Karpas-422 (cell line): ENCODE data around the gene DMPK. TPM values are rescaled to one million over a fixed set of nuclear protein-coding genes. Genes with fewer than 3 reads are reported as not detected.
"Not testable (repeated sequence)": the region's sequence is repeated elsewhere in the genome, so short reads cannot be mapped to it uniquely, and the experiment has no call there.

Source experiments
- DNase-seq: peaks from one replicate; pipeline ENCODE4 v3.0.0-alpha.2; 2015
- H2AFZ ChIP-seq: fragments of 200-600 bp; sonication (generic); 2 replicates; pipeline ENCODE4 v1.6.1; 2014; ENCODE audit warnings: antibody characterized with exemption, low read length, mixed read lengths
- H3K27ac ChIP-seq: fragments of 200-600 bp; sonication (generic); 2 replicates; pipeline ENCODE4 v1.5.1; 2014; ENCODE audit warnings: mild to moderate bottlenecking, low read length, moderate library complexity
- H3K27me3 ChIP-seq: fragments of 200-600 bp; sonication (generic); 2 replicates; pipeline ENCODE4 v1.6.1; 2014; ENCODE audit warnings: low read length, mixed read lengths
- H3K36me3 ChIP-seq: fragments of 200-600 bp; sonication (generic); 2 replicates; pipeline ENCODE4 v1.6.1; 2014; ENCODE audit warnings: low read length, mixed read lengths; ENCODE audit not compliant: insufficient read depth
- H3K4me1 ChIP-seq: fragments of 200-600 bp; sonication (generic); 2 replicates; pipeline ENCODE4 v1.6.1; 2014; ENCODE audit warnings: mild to moderate bottlenecking, low read length, mixed read lengths
- H3K4me2 ChIP-seq: fragments of 200-600 bp; sonication (generic); 2 replicates; pipeline ENCODE4 v1.6.1; 2014; ENCODE audit warnings: low read length, low read depth, mild to moderate bottlenecking; ENCODE audit not compliant: poor library complexity, severe bottlenecking
- H3K4me3 ChIP-seq: fragments of 200-600 bp; sonication (generic); 2 replicates; pipeline ENCODE4 v1.5.1; 2014; ENCODE audit warnings: mild to moderate bottlenecking, antibody characterized with exemption, low read length, mixed read lengths
- H3K79me2 ChIP-seq: fragments of 200-600 bp; sonication (generic); 2 replicates; pipeline ENCODE4 v1.6.1; 2014; ENCODE audit warnings: mild to moderate bottlenecking, low read length, mixed read lengths
- H3K9ac ChIP-seq: fragments of 200-600 bp; sonication (generic); 2 replicates; pipeline ENCODE4 v1.6.0; 2014; ENCODE audit warnings: low read length
- H3K9me2 ChIP-seq: fragments of 200-600 bp; sonication (generic), shearing (Covaris generic); replicated peaks from 2 replicates; pipeline ENCODE4 v1.6.0; 2014; ENCODE audit warnings: mild to moderate bottlenecking, low read length, moderate library complexity; ENCODE audit not compliant: insufficient read depth
- H3K9me3 ChIP-seq: fragments of 300-700, 200-600 bp; sonication (generic); 2 replicates; pipeline ENCODE4 v1.6.1; 2014; ENCODE audit warnings: low read length, mixed read lengths
- H4K20me1 ChIP-seq: fragments of 200-600 bp; sonication (generic); 2 replicates; pipeline ENCODE4 v1.6.1; 2014; ENCODE audit warnings: mild to moderate bottlenecking, antibody characterized with exemption, low read length, low read depth; ENCODE audit not compliant: insufficient read depth
- total RNA-seq: library from RNA; depleted of rRNA; stranded (reverse); fragments of >200 nt; shearing (Covaris generic); gene quantifications from 2 replicates; pipeline ENCODE4 v1.2.3, GENCODE V29; 2014; ENCODE audit warnings: low replicate concordance; rRNA removed

The DMPK gene
- total RNA-seq, 1 experiment from 2014 or later = 11.5 TPM

DNA sequence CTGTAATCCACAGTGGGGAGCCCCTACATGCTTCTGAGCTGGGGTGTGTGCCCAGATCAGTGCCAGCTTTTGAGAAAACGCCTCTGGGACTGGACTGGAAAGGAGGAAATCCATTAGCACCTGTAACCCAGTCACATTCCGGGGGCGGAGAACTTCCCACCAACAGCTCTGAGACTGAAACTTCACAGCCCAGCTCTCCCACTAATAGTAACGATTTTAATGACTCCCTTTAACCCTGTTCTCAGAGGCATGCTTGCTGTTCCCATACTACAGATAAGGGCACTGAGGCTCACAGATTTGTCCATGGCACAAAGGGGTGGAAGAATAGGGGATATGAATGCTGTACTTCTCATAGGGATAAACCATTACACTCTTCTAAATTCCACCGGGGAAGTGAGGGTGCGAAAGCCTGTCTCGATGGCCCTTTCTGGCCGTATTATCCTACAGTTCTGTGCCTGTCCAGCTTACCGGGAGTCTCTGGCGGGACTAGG, 52.4 kb downstream of the DMPK start:
- Histone ChIP-seq H3K9me3 (no peaks in the 10 kb centered on the region), H3K4me2 (peak overlapping the region; percentile 80), H3K9ac (peak overlapping the region; percentile 90), H3K4me1 (peaks cover 14% of the 10 kb centered on the region), H3K36me3 (no peaks in the 10 kb centered on the region), H2AFZ (no peak overlapping the region), H3K27me3 (no peaks in the 10 kb centered on the region), H3K9me2 (no peaks in the 10 kb centered on the region), H3K4me3 (peak overlapping the region; percentile 86), H3K27ac (peak overlapping the region; percentile 55), H3K79me2 (peaks cover 59% of the 10 kb centered on the region), H4K20me1 (peaks cover 3% of the 10 kb centered on the region; the same call in 1 of the 2 replicates)
- DNase-seq = peak; percentile 51

GRCh38 chr19:45728683-45729082, 53.6 kb downstream of the DMPK start:
- H4K20me1 ChIP-seq, H2AFZ ChIP-seq, H3K27me3 ChIP-seq, H3K27ac ChIP-seq, H3K9ac ChIP-seq, H3K9me2 ChIP-seq, DNase-seq, H3K9me3 ChIP-seq, H3K36me3 ChIP-seq, H3K4me2 ChIP-seq, H3K4me3 ChIP-seq: not testable (repeated sequence)
- Histone ChIP-seq H3K4me1 (peaks cover 14% of the 10 kb centered on the region), H3K79me2 (peaks cover 70% of the 10 kb centered on the region)

DNA sequence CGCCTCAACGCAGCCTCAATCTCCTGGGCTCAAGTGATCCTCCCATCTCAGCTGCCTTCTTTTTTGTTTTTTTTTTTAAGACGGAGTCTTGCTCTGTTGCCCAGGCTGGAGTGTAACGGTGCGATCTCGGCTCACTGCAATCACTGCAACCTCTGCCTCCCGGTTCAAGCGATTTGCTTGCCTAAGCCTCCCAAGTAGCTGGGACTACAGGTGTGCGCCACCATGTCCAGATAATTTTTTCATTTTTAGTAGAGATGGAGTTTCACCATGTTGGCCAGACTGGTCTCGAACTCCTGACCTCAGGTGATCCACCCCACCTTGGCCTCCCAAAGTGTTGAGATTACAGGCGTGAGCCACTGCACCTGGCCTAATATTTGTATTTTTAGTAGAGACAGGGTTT, 62.2 kb downstream of the DMPK start:
- not testable (repeated sequence) for H3K4me2 ChIP-seq, H3K9me3 ChIP-seq

More for the DNA sequence above, 62.2 kb downstream of the DMPK start:
- H3K4me1 ChIP-seq = peaks cover 27% of the 10 kb centered on the region
- H3K79me2 ChIP-seq = peaks cover 60% of the 10 kb centered on the region
- peaks cover 17% of the 10 kb centered on the region; the same call in 1 of the 2 replicates for H3K36me3 ChIP-seq
- H3K4me3 ChIP-seq, H3K27me3 ChIP-seq, H2AFZ ChIP-seq, H3K9ac ChIP-seq, H3K27ac ChIP-seq, H3K9me2 ChIP-seq, H4K20me1 ChIP-seq, DNase-seq: not testable (repeated sequence)

Other genes with a start within 250 kb of the DMPK start
- gene OPA3, start 197.7 kb downstream of the DMPK start, total RNA-seq = 4.7 and 4.8 TPM in 2 replicates
- 0.26 and 0.83 TPM in 2 replicates for gene GPR4, start 180.3 kb downstream of the DMPK start, total RNA-seq
- gene EML2, start 143.1 kb downstream of the DMPK start, total RNA-seq = 40.3 and 86.4 TPM in 2 replicates
- gene GIPR, start 114.3 kb downstream of the DMPK start, total RNA-seq = 3.9 and 6.1 TPM in 2 replicates
- gene SNRPD2, start 90.5 kb downstream of the DMPK start, total RNA-seq = 540 and 645 TPM in 2 replicates
- 21.4 and 30.3 TPM in 2 replicates for gene QPCTL, start 89.8 kb downstream of the DMPK start, total RNA-seq
- 16.8 and 25.6 TPM in 2 replicates for gene FBXO46, start 51.6 kb downstream of the DMPK start, total RNA-seq
- not detected in 2 replicates for gene MEIOSIN, start 49.1 kb downstream of the DMPK start, total RNA-seq
- 2.6 and 4.0 TPM in 2 replicates for gene SIX5, start 13.2 kb downstream of the DMPK start, total RNA-seq
- 37.8 and 61.3 TPM in 2 replicates for gene DMWD, start 10.4 kb upstream of the DMPK start, total RNA-seq
- gene RSPH6A, start 32.8 kb upstream of the DMPK start, total RNA-seq = 0.25 TPM in 1 of 2 replicates, not detected in the other
- 28.3 and 75.2 TPM in 2 replicates for gene SYMPK, start 80.7 kb upstream of the DMPK start, total RNA-seq
- 0.69 TPM in 1 of 2 replicates, not detected in the other for gene FOXA3, start 81.8 kb upstream of the DMPK start, total RNA-seq
- 21.1 and 65.1 TPM in 2 replicates for gene IRF2BP1, start 103.7 kb upstream of the DMPK start, total RNA-seq
- gene MYPOP, start 120.1 kb upstream of the DMPK start, total RNA-seq = 5.3 and 6.8 TPM in 2 replicates
- not detected in 2 replicates for gene NANOS2, start 132.3 kb upstream of the DMPK start, total RNA-seq
- 0.07 TPM in 1 of 2 replicates, not detected in the other for gene NOVA2, start 191.4 kb upstream of the DMPK start, total RNA-seq
- gene CCDC61, start 213.0 kb upstream of the DMPK start, total RNA-seq = 6.4 and 13.5 TPM in 2 replicates
- gene PGLYRP1, start 240.6 kb upstream of the DMPK start, total RNA-seq = not detected in 2 replicates